ENCODE data around the gene TROAP.
A peak's percentile ranks its signal among the peaks of the same experiment; 100 is the strongest.

GRCh38 chr12:49342066-49342913 lies 19.2 kb downstream of the TROAP start:
- TF ChIP-seq POLR2AphosphoS5 (IDR thresholded peaks at IDR 0.05; ENCODE audit: low read depth) (no peak), JUNB (IDR thresholded peaks at IDR 0.05; ENCODE audit: unreplicated experiment) (no peak), CTCF (conservative IDR thresholded peaks at IDR 0.05; ENCODE audit: low read depth in 2 of 2) (peak; percentile 80 to 91), EZH2 (IDR thresholded peaks at IDR 0.05; ENCODE audit: low read depth, unreplicated experiment) (peak; percentile 52), REST (IDR thresholded peaks at IDR 0.05; ENCODE audit: unreplicated experiment) (no peak), EZH2phosphoT487 (IDR thresholded peaks at IDR 0.05; ENCODE audit: unreplicated experiment) (no peak), CREB1 (CRISPR knock-in tag; IDR thresholded peaks at IDR 0.05; ENCODE audit: low read depth) (no peak), NANOG (IDR thresholded peaks at IDR 0.05; ENCODE audit: borderline replicate concordance) (no peak), STAT1 (IDR thresholded peaks at IDR 0.05; ENCODE audit: unreplicated experiment) (no peak)
